Kasumi-1 (cell line): ENCODE results near the gene LONP2.
"Not testable (repeated sequence)": the region's sequence is repeated elsewhere in the genome, so short reads cannot be mapped to it uniquely, and the experiment has no call there.

Source experiments
- DNase-seq, 2 experiments: peaks; one replicate each; lab custom pipeline; 2025; lab: John Stamatoyannopoulos, UW

LONP2 gene

GRCh38 chr16:48370668-48371392, 126.7 kb downstream of the LONP2 start:
- not testable (repeated sequence) for DNase-seq

GRCh38 chr16:48371393-48371780, 127.3 kb downstream of the LONP2 start:
- no peak for DNase-seq

- DNase-seq, result no peak
Measured at GRCh38 chr16:48372744-48373143, 128.6 kb downstream of the LONP2 start.

GRCh38 chr16:48373258-48374029, 129.3 kb downstream of the LONP2 start:
- peak; percentile 41 to 52 for DNase-seq

GRCh38 chr16:48374255-48374654, 130.2 kb downstream of the LONP2 start:
- DNase-seq, result no peak

GRCh38 chr16:48377301-48377700, 133.2 kb downstream of the LONP2 start:
- DNase-seq, result not testable (repeated sequence)

- no peak for DNase-seq
Measured at GRCh38 chr16:48378276-48378675, 134.2 kb downstream of the LONP2 start.

GRCh38 chr16:48378836-48379235, 134.7 kb downstream of the LONP2 start:
- DNase-seq, result peak; percentile 15 to 26

GRCh38 chr16:48381201-48381600, 137.1 kb downstream of the LONP2 start:
- no peak for DNase-seq

GRCh38 chr16:48382131-48382530, 138.0 kb downstream of the LONP2 start:
- DNase-seq, result no peak

- no peak for DNase-seq
Measured at GRCh38 chr16:48383009-48383876, 139.1 kb downstream of the LONP2 start.

- peak; percentile 16 to 64 for DNase-seq
Measured at GRCh38 chr16:48383877-48384519, 139.9 kb downstream of the LONP2 start.

- peak; percentile 29 to 39 for DNase-seq
Measured at GRCh38 chr16:48384520-48385252, 140.6 kb downstream of the LONP2 start.

GRCh38 chr16:48385253-48386150, 141.4 kb downstream of the LONP2 start, which contains the start of gene SIAH1:
Gene SIAH1 (minus strand): TSS chr16:48385413. CDS start chr16:48362428, 22,985 bp downstream.
- peak; percentile 66 to 77 for DNase-seq

GRCh38 chr16:48386559-48387312, 142.6 kb downstream of the LONP2 start:
- no peak for DNase-seq

GRCh38 chr16:48392407-48392806, 148.3 kb downstream of the LONP2 start:
- no peak for DNase-seq

- DNase-seq, result no peak
Measured at GRCh38 chr16:48393485-48394354, 149.6 kb downstream of the LONP2 start.

GRCh38 chr16:48394355-48394703, 150.2 kb downstream of the LONP2 start:
- DNase-seq, result no peak
